ENCODE results near the gene ZNF3.
A peak's percentile ranks its signal among the peaks of the same experiment; 100 is the strongest.
"Not testable (repeated sequence)": the region's sequence is repeated elsewhere in the genome, so short reads cannot be mapped to it uniquely, and the experiment has no call there.

Gene ZNF3

GRCh38 chr7:100081535-100082102 is at the start of gene ZNF3:
Gene ZNF3 (minus strand): TSS chr7:100081723. CDS start chr7:100077357, 4,366 bp downstream.
- Mint-ChIP-seq H3K27me3 (no peaks in the 10 kb centered on the region), H3K9me3 (no peaks in the 10 kb centered on the region), H3K27ac (peak within 1 kb of the TSS; percentile 91 to 97), H3K4me1 (peaks cover 45% of the 10 kb centered on the region), H3K4me3 (peak within 1 kb of the TSS; percentile 87 to 90)
- ATAC-seq, result peak; percentile 93
- DNase-seq, result peak; percentile 99

- H3K4me3 Mint-ChIP-seq, result peak overlapping the region; percentile 60 to 69
- no peak for ATAC-seq
- peaks cover 32% of the 10 kb centered on the region for H3K4me1 Mint-ChIP-seq
- H3K9me3 Mint-ChIP-seq, result no peaks in the 10 kb centered on the region
- no peaks in the 10 kb centered on the region for H3K27me3 Mint-ChIP-seq
- H3K27ac Mint-ChIP-seq, result peak overlapping the region in 1 of 2 donors; percentile 62
- DNase-seq, result peak; percentile 82 to 84
Measured at GRCh38 chr7:100130608-100131453, 49.3 kb upstream of the ZNF3 start.

GRCh38 chr7:100130220-100130607 is 48.7 kb upstream of the ZNF3 start:
- H3K4me1 Mint-ChIP-seq, result peaks cover 38% of the 10 kb centered on the region
- not testable (repeated sequence) for H3K4me3 Mint-ChIP-seq, ATAC-seq, H3K9me3 Mint-ChIP-seq, DNase-seq, H3K27ac Mint-ChIP-seq, H3K27me3 Mint-ChIP-seq

- H3K9me3 Mint-ChIP-seq, result no peaks in the 10 kb centered on the region
- ATAC-seq (no peak), DNase-seq (no peak)
- H3K4me1 Mint-ChIP-seq, result peaks cover 49% of the 10 kb centered on the region
- H3K27ac Mint-ChIP-seq, result no peak overlapping the region
- no peaks in the 10 kb centered on the region for H3K27me3 Mint-ChIP-seq
- peak overlapping the region; percentile 94 to 99 for H3K4me3 Mint-ChIP-seq
Measured at GRCh38 chr7:100128637-100128963, 47.1 kb upstream of the ZNF3 start.

- no peaks in the 10 kb centered on the region for H3K27me3 Mint-ChIP-seq
- H3K4me1 Mint-ChIP-seq, result peaks cover 49% of the 10 kb centered on the region
- ATAC-seq (peak; percentile 30), DNase-seq (peak; percentile 42 to 54)
- H3K27ac Mint-ChIP-seq, result peak overlapping the region; percentile 61 to 76
- peak overlapping the region; percentile 94 to 99 for H3K4me3 Mint-ChIP-seq
- no peaks in the 10 kb centered on the region for H3K9me3 Mint-ChIP-seq
Measured at GRCh38 chr7:100127866-100128636, 46.5 kb upstream of the ZNF3 start.

- ATAC-seq, result peak; percentile 82
- H3K27me3 Mint-ChIP-seq, result no peaks in the 10 kb centered on the region
- peak within 1 kb of the TSS; percentile 96 to 99 for H3K27ac Mint-ChIP-seq
- H3K4me1 Mint-ChIP-seq, result peaks cover 42% of the 10 kb centered on the region
- no peaks in the 10 kb centered on the region for H3K9me3 Mint-ChIP-seq
- H3K4me3 Mint-ChIP-seq, result peak within 1 kb of the TSS; percentile 94 to 99
- peak; percentile 93 to 95 for DNase-seq
Measured at GRCh38 chr7:100126931-100127865, 45.7 kb upstream of the ZNF3 start, which contains the start of gene MBLAC1. Gene MBLAC1 (plus strand): TSS chr7:100126967. CDS start chr7:100127396, 429 bp downstream.

- Mint-ChIP-seq H3K4me1 (peaks cover 34% of the 10 kb centered on the region), H3K4me3 (peak overlapping the region; percentile 94 to 99), H3K27me3 (no peaks in the 10 kb centered on the region), H3K9me3 (no peaks in the 10 kb centered on the region), H3K27ac (peak overlapping the region; percentile 96 to 99)
- peak; percentile 49 for ATAC-seq
- DNase-seq, result no peak
Measured at GRCh38 chr7:100126239-100126930, 44.9 kb upstream of the ZNF3 start.

GRCh38 chr7:100124301-100125230 is 43.0 kb upstream of the ZNF3 start:
- H3K4me1 Mint-ChIP-seq, result peaks cover 31% of the 10 kb centered on the region
- peak overlapping the region; percentile 6 to 65 for H3K27ac Mint-ChIP-seq
- H3K27me3 Mint-ChIP-seq, result no peaks in the 10 kb centered on the region
- no peak for ATAC-seq
- H3K9me3 Mint-ChIP-seq, result no peaks in the 10 kb centered on the region
- peak overlapping the region; percentile 19 for H3K4me3 Mint-ChIP-seq
- no peak for DNase-seq

GRCh38 chr7:100122568-100122967 is 41.0 kb upstream of the ZNF3 start:
- H3K4me1 Mint-ChIP-seq, result peaks cover 40% of the 10 kb centered on the region
- no peak overlapping the region for H3K4me3 Mint-ChIP-seq
- no peak overlapping the region for H3K27ac Mint-ChIP-seq
- no peaks in the 10 kb centered on the region for H3K9me3 Mint-ChIP-seq
- ATAC-seq, result no peak
- no peaks in the 10 kb centered on the region for H3K27me3 Mint-ChIP-seq
- DNase-seq, result no peak

- DNase-seq, result no peak
- no peak for ATAC-seq
- no peak overlapping the region for H3K4me3 Mint-ChIP-seq
- no peak overlapping the region for H3K27ac Mint-ChIP-seq
- H3K4me1 Mint-ChIP-seq, result peaks cover 40% of the 10 kb centered on the region
- H3K9me3 Mint-ChIP-seq, result no peaks in the 10 kb centered on the region
- H3K27me3 Mint-ChIP-seq, result no peaks in the 10 kb centered on the region
Measured at GRCh38 chr7:100122067-100122466, 40.5 kb upstream of the ZNF3 start.

- Mint-ChIP-seq H3K27ac (peak overlapping the region; percentile 2 to 30), H3K4me1 (peaks cover 35% of the 10 kb centered on the region), H3K27me3 (no peaks in the 10 kb centered on the region), H3K9me3 (no peaks in the 10 kb centered on the region), H3K4me3 (peak overlapping the region; percentile 87 to 96)
- no peak for DNase-seq
- no peak for ATAC-seq
Measured at GRCh38 chr7:100120733-100121036, 39.2 kb upstream of the ZNF3 start.

- H3K9me3 Mint-ChIP-seq, result no peaks in the 10 kb centered on the region
- H3K4me1 Mint-ChIP-seq, result peaks cover 30% of the 10 kb centered on the region
- peak overlapping the region; percentile 87 to 96 for H3K4me3 Mint-ChIP-seq
- peak; percentile 79 to 81 for DNase-seq
- H3K27ac Mint-ChIP-seq, result peak overlapping the region; percentile 100
- no peaks in the 10 kb centered on the region for H3K27me3 Mint-ChIP-seq
- peak; percentile 82 for ATAC-seq
Measured at GRCh38 chr7:100119970-100120732, 38.6 kb upstream of the ZNF3 start.

Measured in stimulated activated naive CD8-positive, alpha-beta T cell treated with anti-CD3 and anti-CD28 coated beads, Interleukin-15, amount 100 ng/mL, for 72 hours (primary cell).